Measurements from ENCODE around the gene SH3GL1. TPM values are rescaled to one million over a fixed set of nuclear protein-coding genes. Genes with fewer than 3 reads are reported as not detected.
A peak's percentile ranks its signal among the peaks of the same experiment; 100 is the strongest.

Gene SH3GL1
- total and polyA plus RNA-seq, 9 of the 15 experiments (the other 6 are each of a cell fraction or from before 2014, with no cell fraction given) = 1.7 to 75.3 (median 25.7) TPM

DNA sequence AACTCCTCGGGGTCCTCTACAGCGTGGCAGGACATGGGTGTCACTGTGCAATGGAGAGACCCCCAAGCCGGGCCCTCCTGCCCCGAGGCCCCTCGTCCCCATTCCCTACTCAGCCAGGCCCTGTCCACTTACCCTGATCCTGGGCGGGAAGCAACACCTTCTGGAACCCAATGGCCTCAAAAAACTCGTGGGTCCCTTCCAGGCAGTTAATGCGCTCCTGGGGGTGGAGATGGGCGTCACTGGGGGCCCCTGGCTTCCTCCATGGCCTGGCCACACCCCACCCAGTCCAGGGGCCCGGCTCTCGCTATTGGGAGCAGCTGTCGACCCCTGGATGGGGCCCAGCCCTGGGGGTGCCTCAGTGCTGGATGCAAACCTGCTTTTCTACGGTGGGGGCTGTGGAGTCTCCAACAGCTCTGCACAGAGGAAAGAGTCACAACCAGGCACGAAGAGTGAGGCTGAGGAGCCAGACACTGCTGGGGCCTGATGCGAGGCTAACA is 46.4 kb upstream of the SH3GL1 start:
- H4K20me1 ChIP-seq (replicated peaks; ENCODE audit: control insufficient read depth, insufficient read depth, low read length) = no peaks in the 10 kb centered on the region; the same call in 1 of the 2 replicates
- intact Hi-C loops (cut with micrococcal nuclease) (no loop called here), in situ Hi-C loops (cut with MboI) (no loop called here)
- no peak overlapping the region for H2AFZ ChIP-seq (ENCODE audit: low read depth, low read length)
- POLR2A ChIA-PET = interaction anchor here (1.0 to 7.4 kb wide), 3 partner anchors 9 to 24 kb away, joined by 3 to 60 read pairs (median 4); no protein-coding TSS in a partner anchor
- FAIRE-seq (no peak), ATAC-seq (no peak), DNase-seq (ENCODE audit: extremely low read depth in 1 of 4, low spot score in 3 of 4) (no peak)
- no peak overlapping the region for H3K9ac ChIP-seq (ENCODE audit: insufficient read depth in 1 of 2, low read depth in 2 of 2, low read length in 2 of 2)
- no peaks in the 10 kb centered on the region for H3K79me2 ChIP-seq (ENCODE audit: control insufficient read depth, insufficient read depth, low read length)
- H3K4me1 ChIP-seq (replicated peaks in 1 of 2; ENCODE audit: control insufficient read depth in 2 of 2, insufficient read depth in 2 of 2, low read length in 2 of 2) = peaks cover 0 to 68% of the 10 kb centered on the region in 2 experiments; a peak in 3 of 5 replicates
- BruUV-seq (replicated peaks) = no TSS peak
- no peaks in the 10 kb centered on the region for H3K27me3 ChIP-seq (ENCODE audit: control insufficient read depth in 2 of 2, insufficient read depth in 2 of 2, low read length in 2 of 2)
- peaks cover 96% of the 10 kb centered on the region; the same call in 2 of the 3 replicates for H3K36me3 ChIP-seq (ENCODE audit: control insufficient read depth, insufficient read depth, low read length)
- no peak overlapping the region for H3K4me2 ChIP-seq (ENCODE audit: insufficient read depth, low read length)
- CTCF ChIA-PET (ENCODE audit: low intra/inter-chr PET ratio) = no interaction called here
- WGBS (ENCODE audit: insufficient coverage, low coverage, missing lambda C conversion rate) = 81% methylated on average over 15 of the region's 15 CpGs
- H3K27ac ChIP-seq (ENCODE audit: extremely low read depth, low read depth, low read length) = no peak overlapping the region
- H3K9me1 ChIP-seq (ENCODE audit: control insufficient read depth, insufficient read depth, low read length) = no peaks in the 10 kb centered on the region
- no peak overlapping the region for H3K4me3 ChIP-seq
- H3K9me3 ChIP-seq (replicated peaks; ENCODE audit: control insufficient read depth, insufficient read depth, low read depth, low read length) = no peaks in the 10 kb centered on the region
- TF ChIP-seq CEBPG (CRISPR knock-in tag; IDR thresholded peaks at IDR 0.05) (no peak), CEBPG (tag; conservative IDR thresholded peaks at IDR 0.05 in 1 of 2, IDR thresholded peaks at IDR 0.05 in 1 of 2) (no peak), POLR2A (conservative IDR thresholded peaks at IDR 0.05) (no peak), CHCHD3 (CRISPR knock-in tag; IDR thresholded peaks at IDR 0.05) (no peak), RHOXF2B (CRISPR knock-in tag; conservative IDR thresholded peaks at IDR 0.05) (no peak), ZNF133 (CRISPR knock-in tag; IDR thresholded peaks at IDR 0.05) (no peak), MCM3 (IDR thresholded peaks at IDR 0.05) (no peak), TAL1 (IDR thresholded peaks at IDR 0.05) (no peak), TBP (optimal IDR thresholded peaks at IDR 0.05; ENCODE audit: low read depth, low read length) (no peak), PCBP1 (IDR thresholded peaks at IDR 0.05; ENCODE audit: low read depth, low read length, poor library complexity, severe bottlenecking) (peak; percentile 1), IRF2 (CRISPR knock-in tag; IDR thresholded peaks at IDR 0.05) (no peak), RBM22 (IDR thresholded peaks at IDR 0.05; ENCODE audit: low read depth, low read length, poor library complexity, severe bottlenecking) (peak; percentile 17), RBFOX2 (IDR thresholded peaks at IDR 0.05; ENCODE audit: low read depth, low read length) (0 out of 2 replicates have a peak, but pooled peaks have one; percentile 2), XRCC5 (IDR thresholded peaks at IDR 0.05; ENCODE audit: low read depth, low read length) (no peak)
- TF ChIP-seq, protein P1, sequence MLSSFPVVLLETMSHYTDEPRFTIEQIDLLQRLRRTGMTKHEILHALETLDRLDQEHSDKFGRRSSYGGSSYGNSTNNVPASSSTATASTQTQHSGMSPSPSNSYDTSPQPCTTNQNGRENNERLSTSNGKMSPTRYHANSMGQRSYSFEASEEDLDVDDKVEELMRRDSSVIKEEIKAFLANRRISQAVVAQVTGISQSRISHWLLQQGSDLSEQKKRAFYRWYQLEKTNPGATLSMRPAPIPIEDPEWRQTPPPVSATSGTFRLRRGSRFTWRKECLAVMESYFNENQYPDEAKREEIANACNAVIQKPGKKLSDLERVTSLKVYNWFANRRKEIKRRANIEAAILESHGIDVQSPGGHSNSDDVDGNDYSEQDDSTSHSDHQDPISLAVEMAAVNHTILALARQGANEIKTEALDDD (IDR thresholded peaks at IDR 0.05) = no peak
- TF ChIP-seq, protein P2, sequence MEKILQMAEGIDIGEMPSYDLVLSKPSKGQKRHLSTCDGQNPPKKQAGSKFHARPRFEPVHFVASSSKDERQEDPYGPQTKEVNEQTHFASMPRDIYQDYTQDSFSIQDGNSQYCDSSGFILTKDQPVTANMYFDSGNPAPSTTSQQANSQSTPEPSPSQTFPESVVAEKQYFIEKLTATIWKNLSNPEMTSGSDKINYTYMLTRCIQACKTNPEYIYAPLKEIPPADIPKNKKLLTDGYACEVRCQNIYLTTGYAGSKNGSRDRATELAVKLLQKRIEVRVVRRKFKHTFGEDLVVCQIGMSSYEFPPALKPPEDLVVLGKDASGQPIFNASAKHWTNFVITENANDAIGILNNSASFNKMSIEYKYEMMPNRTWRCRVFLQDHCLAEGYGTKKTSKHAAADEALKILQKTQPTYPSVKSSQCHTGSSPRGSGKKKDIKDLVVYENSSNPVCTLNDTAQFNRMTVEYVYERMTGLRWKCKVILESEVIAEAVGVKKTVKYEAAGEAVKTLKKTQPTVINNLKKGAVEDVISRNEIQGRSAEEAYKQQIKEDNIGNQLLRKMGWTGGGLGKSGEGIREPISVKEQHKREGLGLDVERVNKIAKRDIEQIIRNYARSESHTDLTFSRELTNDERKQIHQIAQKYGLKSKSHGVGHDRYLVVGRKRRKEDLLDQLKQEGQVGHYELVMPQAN (IDR thresholded peaks at IDR 0.05; ENCODE audit: borderline replicate concordance) = no peak
- TF ChIP-seq, protein P3, sequence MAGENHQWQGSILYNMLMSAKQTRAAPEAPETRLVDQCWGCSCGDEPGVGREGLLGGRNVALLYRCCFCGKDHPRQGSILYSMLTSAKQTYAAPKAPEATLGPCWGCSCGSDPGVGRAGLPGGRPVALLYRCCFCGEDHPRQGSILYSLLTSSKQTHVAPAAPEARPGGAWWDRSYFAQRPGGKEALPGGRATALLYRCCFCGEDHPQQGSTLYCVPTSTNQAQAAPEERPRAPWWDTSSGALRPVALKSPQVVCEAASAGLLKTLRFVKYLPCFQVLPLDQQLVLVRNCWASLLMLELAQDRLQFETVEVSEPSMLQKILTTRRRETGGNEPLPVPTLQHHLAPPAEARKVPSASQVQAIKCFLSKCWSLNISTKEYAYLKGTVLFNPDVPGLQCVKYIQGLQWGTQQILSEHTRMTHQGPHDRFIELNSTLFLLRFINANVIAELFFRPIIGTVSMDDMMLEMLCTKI (IDR thresholded peaks at IDR 0.05; ENCODE audit: partially characterized antibody) = no peak
- TF ChIP-seq, protein P4, sequence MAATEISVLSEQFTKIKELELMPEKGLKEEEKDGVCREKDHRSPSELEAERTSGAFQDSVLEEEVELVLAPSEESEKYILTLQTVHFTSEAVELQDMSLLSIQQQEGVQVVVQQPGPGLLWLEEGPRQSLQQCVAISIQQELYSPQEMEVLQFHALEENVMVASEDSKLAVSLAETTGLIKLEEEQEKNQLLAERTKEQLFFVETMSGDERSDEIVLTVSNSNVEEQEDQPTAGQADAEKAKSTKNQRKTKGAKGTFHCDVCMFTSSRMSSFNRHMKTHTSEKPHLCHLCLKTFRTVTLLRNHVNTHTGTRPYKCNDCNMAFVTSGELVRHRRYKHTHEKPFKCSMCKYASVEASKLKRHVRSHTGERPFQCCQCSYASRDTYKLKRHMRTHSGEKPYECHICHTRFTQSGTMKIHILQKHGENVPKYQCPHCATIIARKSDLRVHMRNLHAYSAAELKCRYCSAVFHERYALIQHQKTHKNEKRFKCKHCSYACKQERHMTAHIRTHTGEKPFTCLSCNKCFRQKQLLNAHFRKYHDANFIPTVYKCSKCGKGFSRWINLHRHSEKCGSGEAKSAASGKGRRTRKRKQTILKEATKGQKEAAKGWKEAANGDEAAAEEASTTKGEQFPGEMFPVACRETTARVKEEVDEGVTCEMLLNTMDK (IDR thresholded peaks at IDR 0.05; ENCODE audit: borderline replicate concordance, insufficient read depth, low read depth, low read length, poor library complexity, severe bottlenecking) = no peak

All from K562 (cell line).